K562 (cell line): ENCODE results near the gene EGFL7. TPM values are rescaled to one million over a fixed set of nuclear protein-coding genes. Genes with fewer than 3 reads are reported as not detected.
A peak's percentile ranks its signal among the peaks of the same experiment; 100 is the strongest.

Experiments
- ATAC-seq: fragments of 200-7000 bp; cut with Tn5 transposase; 3 replicates; pipeline ENCODE4 v1.9.1; 2020; ENCODE audit warnings: moderate library complexity
- BruUV-seq: library from RNA; stranded (reverse); fragments of 400-500 nt; replicated peaks from 2 replicates; lab custom pipeline; 2021; lab: Mats Ljungman, UMichigan
- CTCF ChIA-PET: fragments of 300-600 bp; formaldehyde crosslinking; extraction: SDS; loops from one replicate; lab custom pipeline; 2021; ENCODE audit warnings: low intra/inter-chr PET ratio; lab: Yijun Ruan, JAX
- POLR2A ChIA-PET: fragments of 300-600, 350-650 bp; sonication (Branson Sonifier 250); formaldehyde crosslinking; extraction: SDS; loops from one replicate; lab custom pipeline; 2021; ENCODE audit warnings: antibody characterized with exemption, inconsistent platforms; lab: Yijun Ruan, JAX
- DNase-seq, 4 experiments: peaks; one replicate each; pipeline versions ENCODE4 v3.0.0 to v3.0.0-alpha.2; 2011 to 2018; ENCODE audit warnings: low spot score in 3 of 4, mixed read lengths in 3 of 4; ENCODE audit errors: extremely low read depth in 1 of 4
- FAIRE-seq: peaks from 2 replicates; lab custom pipeline; 2011; peaks lifted over from hg19 to GRCh38; lab: Jason Lieb, UNC
- H2AFZ ChIP-seq: 2 replicates; pipeline ENCODE4 v1.6.0; 2011; ENCODE audit warnings: low read depth, low read length, control low read depth, inconsistent platforms
- H3K27ac ChIP-seq: fragments of 200-600 bp; 3 replicates; pipeline ENCODE4 v1.8.0; 2011; ENCODE audit warnings: low read depth, mild to moderate bottlenecking, control low read depth, inconsistent platforms, low read length, moderate library complexity, mixed read lengths; ENCODE audit errors: extremely low read depth
- H3K27me3 ChIP-seq, 2 experiments: fragments of 300-600 bp in 1 of 2; 2 replicates in 1 of 2; 3 replicates in 1 of 2; pipeline versions ENCODE4 v1.6.0 to v1.8.0; 2011; ENCODE audit warnings: inconsistent platforms in 2 of 2, low read length in 2 of 2, mild to moderate bottlenecking in 1 of 2, mixed read lengths in 1 of 2, moderate library complexity in 1 of 2; ENCODE audit not compliant: control insufficient read depth in 2 of 2, insufficient read depth in 2 of 2
- H3K36me3 ChIP-seq: fragments of 300-600 bp; 3 replicates; pipeline ENCODE4 v1.8.0; 2011; ENCODE audit warnings: mild to moderate bottlenecking, low read length, inconsistent platforms; ENCODE audit not compliant: control insufficient read depth, insufficient read depth
- H3K4me1 ChIP-seq, 2 experiments: fragments of 200-600 bp in 1 of 2; replicated peaks in 1 of 2; 2 replicates in 1 of 2; 3 replicates in 1 of 2; pipeline versions ENCODE4 v1.5.1 to v1.8.0; 2011; ENCODE audit warnings: inconsistent platforms in 2 of 2, low read length in 2 of 2, mild to moderate bottlenecking in 1 of 2, mixed read lengths in 1 of 2, moderate library complexity in 1 of 2; ENCODE audit not compliant: control insufficient read depth in 2 of 2, insufficient read depth in 2 of 2
- H3K4me2 ChIP-seq: 2 replicates; pipeline ENCODE4 v1.6.1; 2011; ENCODE audit warnings: low read length, control low read depth, inconsistent platforms, mixed read lengths; ENCODE audit not compliant: insufficient read depth
- H3K4me3 ChIP-seq: fragments of 200-600 bp; sonication (generic), shearing (Covaris generic); 2 replicates; pipeline ENCODE4 v1.5.1; 2016; ENCODE audit warnings: control low read depth, inconsistent platforms
- H3K79me2 ChIP-seq: fragments of 200-600 bp; 3 replicates; pipeline ENCODE4 v1.8.0; 2011; ENCODE audit warnings: low read length, inconsistent platforms; ENCODE audit not compliant: control insufficient read depth, insufficient read depth
- H3K9ac ChIP-seq, 2 experiments: 2 replicates each; pipeline versions ENCODE4 v1.6.0 to v1.6.1; 2011; ENCODE audit warnings: low read depth in 2 of 2, low read length in 2 of 2, control low read depth in 1 of 2, inconsistent platforms in 1 of 2, mild to moderate bottlenecking in 1 of 2, mixed read lengths in 1 of 2; ENCODE audit not compliant: insufficient read depth in 1 of 2
- H3K9me1 ChIP-seq: one replicate; pipeline ENCODE4 v1.6.0; 2011; ENCODE audit warnings: inconsistent platforms, mild to moderate bottlenecking, low read length, moderate library complexity; ENCODE audit not compliant: control insufficient read depth, insufficient read depth
- H3K9me3 ChIP-seq: replicated peaks from 2 replicates; pipeline ENCODE4 v1.5.1; 2011; ENCODE audit warnings: low read depth, low read length, inconsistent platforms; ENCODE audit not compliant: control insufficient read depth, insufficient read depth
- H4K20me1 ChIP-seq: replicated peaks from 2 replicates; pipeline ENCODE4 v1.6.1; 2011; ENCODE audit warnings: low read length, inconsistent platforms, mixed read lengths; ENCODE audit not compliant: control insufficient read depth, insufficient read depth
- ASH1L ChIP-seq: fragments of 450-650 bp; IDR thresholded peaks from 2 replicates; pipeline ENCODE4 v1.6.1; 2018; ENCODE audit warnings: borderline replicate concordance, mild to moderate bottlenecking, low read depth; ENCODE audit not compliant: partially characterized antibody
- ATF7 ChIP-seq: fragments of 450-650 bp; IDR thresholded peaks from 2 replicates; pipeline ENCODE4 v1.7.1; 2014; ENCODE audit warnings: mild to moderate bottlenecking, moderate library complexity
- ESRRA ChIP-seq: fragments of 450-650 bp; IDR thresholded peaks from 2 replicates; pipeline ENCODE4 v1.6.1; 2014; ENCODE audit warnings: low read depth, mild to moderate bottlenecking, moderate library complexity, borderline replicate concordance
- FOXP1 ChIP-seq: sonication (generic); formaldehyde crosslinking; IDR thresholded peaks from 2 replicates; pipeline ENCODE4 v1.8.0; 2022; ENCODE audit warnings: mild to moderate bottlenecking, missing genetic modification reagents
- ILK ChIP-seq: fragments of 450-650 bp; IDR thresholded peaks from 2 replicates; pipeline ENCODE4 v1.6.1; 2016; ENCODE audit warnings: missing genetic modification characterization, low read depth, mild to moderate bottlenecking, missing compliant biosample characterization, moderate library complexity, borderline replicate concordance
- MAZ ChIP-seq, 2 experiments: fragments of 450-650 bp in 1 of 2; sonication (generic) in 1 of 2; formaldehyde crosslinking; IDR thresholded peaks in 1 of 2; conservative IDR thresholded peaks in 1 of 2; 2 replicates each; pipeline versions ENCODE4 v1.4.0 to v1.5.0; 2020; ENCODE audit warnings: mild to moderate bottlenecking in 1 of 2, missing genetic modification reagents in 1 of 2
- MYNN ChIP-seq, 2 experiments: sonication (generic); formaldehyde crosslinking in 1 of 2; IDR thresholded peaks; 2 replicates each; pipeline versions ENCODE4 v1.5.0 to v1.6.1; 2016 to 2020; ENCODE audit warnings: antibody characterized with exemption in 1 of 2, missing genetic modification reagents in 1 of 2
- POLR3A ChIP-seq: IDR thresholded peaks from 2 replicates; pipeline ENCODE4 v1.6.1; 2011; ENCODE audit warnings: borderline replicate concordance, mild to moderate bottlenecking, moderate library complexity; ENCODE audit not compliant: insufficient read length, insufficient read depth; ENCODE audit errors: extremely low read depth
- ZNF121 ChIP-seq: sonication (generic); formaldehyde crosslinking; conservative IDR thresholded peaks from 2 replicates; pipeline ENCODE4 v1.8.0; 2022; ENCODE audit warnings: missing genetic modification reagents
- ZNF592 ChIP-seq: fragments of 450-650 bp; IDR thresholded peaks from 2 replicates; pipeline ENCODE4 v1.6.1; 2017; ENCODE audit warnings: antibody characterized with exemption, mild to moderate bottlenecking
- ZNF609 ChIP-seq: sonication (generic); formaldehyde crosslinking; IDR thresholded peaks from 2 replicates; pipeline ENCODE4 v1.8.1; 2023; ENCODE audit warnings: missing genetic modification reagents, mild to moderate bottlenecking, borderline replicate concordance
- WGBS: fragments of 100-300 bp; shearing (Covaris generic); methylation state at CpG from one replicate; pipeline ENCODE4 v1.1.6; 2016; ENCODE audit warnings: low coverage, mixed read lengths; ENCODE audit not compliant: insufficient coverage; ENCODE audit errors: missing lambda C conversion rate; 5-methylcytosine and 5-hydroxymethylcytosine counted together
- in situ Hi-C: fragments of 300-500 bp; cut with MboI; formaldehyde crosslinking; loops from 4 replicates; pipeline ENCODE4 v1.15.0; 2018; ENCODE audit warnings: inconsistent platforms, mixed read lengths
- intact Hi-C: fragments of 100-400 bp; cut with micrococcal nuclease; formaldehyde crosslinking; loops from 2 replicates; pipeline ENCODE4 v1.14.2; 2022
- polyA plus RNA-seq, 8 experiments: library from polyadenylated mRNA; depleted of rRNA in 4 of 8; stranded (reverse) in 5 of 8; unstranded in 3 of 8; fragments of >200 nt; fragmentation: Nextera tagmentation in 2 of 8; fragmentation: Illumina TruSeq in 1 of 8; extraction: Ambion mirVana in 2 of 8; extraction: Trizol in 1 of 8; gene quantifications; 2 replicates each; pipeline versions ENCODE4 v1.2.1 to v1.2.3, GENCODE V29; 2011 to 2014; ENCODE audit warnings: inconsistent platforms in 1 of 8, missing spikeins in 1 of 8
- total RNA-seq, 7 experiments: library from RNA; depleted of rRNA in 6 of 7; stranded (reverse); fragments of >200 nt in 6 of 7; fragmentation: Illumina TruSeq in 2 of 7; extraction: Trizol in 2 of 7; gene quantifications; 2 replicates each; pipeline versions ENCODE4 v1.2.1 to v1.2.3, GENCODE V29; 2011 to 2021; ENCODE audit warnings: low replicate concordance in 1 of 7

Gene EGFL7
- total and polyA plus RNA-seq, 9 of the 15 experiments (the other 6 are each of a cell fraction or from before 2014, with no cell fraction given): 1.5 to 286 (median 55.5) TPM

GRCh38 chr9:136665704-136666371, 3.1 kb downstream of the EGFL7 start:
- peak overlapping the region; percentile 32 to 89; a peak in 3 of 4 replicates for H3K9ac ChIP-seq
- FAIRE-seq: no peak
- peaks cover 57% of the 10 kb centered on the region for H4K20me1 ChIP-seq
- peaks cover 70% of the 10 kb centered on the region for H3K79me2 ChIP-seq
- 2% methylated on average over 11 of the region's 109 CpGs for WGBS
- H3K4me3 ChIP-seq: peak overlapping the region; percentile 81
- DNase-seq: peak; percentile 65 to 88 (median 84)
- BruUV-seq: no TSS peak
- H3K36me3 ChIP-seq: peaks cover 68% of the 10 kb centered on the region; the same call in 2 of the 3 replicates
- POLR2A ChIA-PET: no interaction called here
- H3K27ac ChIP-seq: peak overlapping the region; percentile 76; the same call in 2 of the 3 replicates
- in situ Hi-C loops (no loop called here), intact Hi-C loops (no loop called here)
- CTCF ChIA-PET: interaction anchor here (0.8 kb wide), 1 partner anchor 20 kb away, joined by 3 read pairs; no protein-coding TSS in a partner anchor
- peaks cover 18 to 96% of the 10 kb centered on the region in 2 experiments for H3K4me1 ChIP-seq
- no peak; the same call in 2 of the 3 replicates for ATAC-seq
- peak overlapping the region; percentile 59; the same call in 1 of the 2 replicates for H3K4me2 ChIP-seq
- H3K9me1 ChIP-seq: peaks cover 2% of the 10 kb centered on the region
- no peaks in the 10 kb centered on the region for H3K27me3 ChIP-seq
- H2AFZ ChIP-seq: no peak overlapping the region
- 0 out of 2 replicates have a peak, but pooled peaks cover 3% of the 10 kb centered on the region for H3K9me3 ChIP-seq
- TF ChIP-seq ATF7 (no peak), MAZ (CRISPR knock-in tag; conservative IDR thresholded peaks at IDR 0.05 in 1 of 2, IDR thresholded peaks at IDR 0.05 in 1 of 2) (peak in 1 of 2 experiments; percentile 60; a peak in 2 of 4 replicates), ESRRA (no peak), POLR3A (no peak), ZNF609 (CRISPR knock-in tag) (no peak), MYNN (IDR thresholded peaks at IDR 0.05) (no peak), MYNN (CRISPR knock-in tag; IDR thresholded peaks at IDR 0.05) (no peak), ILK (no peak), ZNF121 (no peak), ASH1L (no peak), ZNF592 (no peak), FOXP1 (no peak)
